ENCODE measurements around the gene CRCP.
A peak's percentile ranks its signal among the peaks of the same experiment; 100 is the strongest.

The CRCP gene

GRCh38 chr7:66183700-66184099, 69.1 kb downstream of the CRCP start:
- Histone ChIP-seq H3K9me3 (ENCODE audit: control insufficient read depth in 5 of 5, low read length in 5 of 5) (peaks cover 0 to 2% (median 0%) of the 10 kb centered on the region in 5 donors), H3K27ac (ENCODE audit: low read depth, low read length) (no peak overlapping the region), H3K36me3 (ENCODE audit: control insufficient read depth in 5 of 5, insufficient read depth in 5 of 5, low read length in 5 of 5) (no peaks in the 10 kb centered on the region), H3K9ac (ENCODE audit: low read length in 5 of 5) (no peak overlapping the region), H3K4me1 (ENCODE audit: control insufficient read depth in 5 of 5, insufficient read depth in 5 of 5, low read length in 5 of 5) (peaks cover 0 to 6% (median 3%) of the 10 kb centered on the region in 5 donors), H3K4me3 (ENCODE audit: low read depth in 1 of 5, low read length in 5 of 5) (no peak overlapping the region), H3K27me3 (ENCODE audit: control insufficient read depth in 5 of 5, insufficient read depth in 4 of 5, low read length in 5 of 5) (no peaks in the 10 kb centered on the region)

- Histone ChIP-seq H3K9ac (ENCODE audit: low read length in 5 of 5) (no peak overlapping the region), H3K4me1 (ENCODE audit: control insufficient read depth in 5 of 5, insufficient read depth in 5 of 5, low read length in 5 of 5) (peaks cover 4 to 16% (median 12%) of the 10 kb centered on the region in 5 donors), H3K9me3 (ENCODE audit: control insufficient read depth in 5 of 5, low read length in 5 of 5) (peaks cover 0 to 2% (median 0%) of the 10 kb centered on the region in 5 donors), H3K27me3 (ENCODE audit: control insufficient read depth in 5 of 5, insufficient read depth in 4 of 5, low read length in 5 of 5) (no peaks in the 10 kb centered on the region), H3K36me3 (ENCODE audit: control insufficient read depth in 5 of 5, insufficient read depth in 5 of 5, low read length in 5 of 5) (no peaks in the 10 kb centered on the region), H3K27ac (ENCODE audit: low read depth, low read length) (no peak overlapping the region), H3K4me3 (ENCODE audit: low read depth in 1 of 5, low read length in 5 of 5) (no peak overlapping the region)
Observed at GRCh38 chr7:66185680-66186187, 71.1 kb downstream of the CRCP start.

GRCh38 chr7:66186991-66187390, 72.3 kb downstream of the CRCP start:
- Histone ChIP-seq H3K36me3 (ENCODE audit: control insufficient read depth in 5 of 5, insufficient read depth in 5 of 5, low read length in 5 of 5) (no peaks in the 10 kb centered on the region), H3K9me3 (ENCODE audit: control insufficient read depth in 5 of 5, low read length in 5 of 5) (peaks cover 0 to 2% (median 0%) of the 10 kb centered on the region in 5 donors), H3K9ac (ENCODE audit: low read length in 5 of 5) (no peak overlapping the region)

DNA sequence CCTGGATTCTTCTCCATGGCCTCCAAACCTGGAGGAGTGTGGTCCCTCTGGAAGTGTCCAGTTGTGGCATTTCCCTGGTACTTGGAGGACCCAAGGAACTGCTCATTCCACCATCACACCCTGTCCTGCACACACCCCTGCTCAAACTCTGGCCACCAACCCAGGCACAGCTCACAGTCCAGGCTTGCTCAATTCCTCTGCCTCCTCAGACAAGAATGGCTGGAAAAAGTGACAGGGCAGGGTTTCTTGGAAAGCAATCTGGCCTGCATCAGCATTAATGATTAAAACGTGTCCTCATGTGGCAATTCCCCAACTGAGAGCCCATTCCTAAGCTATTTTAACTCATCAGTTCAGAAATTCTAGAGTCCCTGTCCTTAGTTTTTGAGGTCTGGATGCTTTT, 73.3 kb downstream of the CRCP start:
- Histone ChIP-seq H3K27ac (ENCODE audit: low read depth, low read length) (peak overlapping the region; percentile 38), H3K4me1 (ENCODE audit: control insufficient read depth in 5 of 5, insufficient read depth in 5 of 5, low read length in 5 of 5) (peaks cover 4 to 16% (median 12%) of the 10 kb centered on the region in 5 donors), H3K27me3 (ENCODE audit: control insufficient read depth in 5 of 5, insufficient read depth in 4 of 5, low read length in 5 of 5) (no peaks in the 10 kb centered on the region), H3K4me3 (ENCODE audit: low read depth in 1 of 5, low read length in 5 of 5) (no peak overlapping the region), H3K36me3 (ENCODE audit: control insufficient read depth in 5 of 5, insufficient read depth in 5 of 5, low read length in 5 of 5) (no peaks in the 10 kb centered on the region), H3K9me3 (ENCODE audit: control insufficient read depth in 5 of 5, low read length in 5 of 5) (peaks cover 0 to 2% (median 0%) of the 10 kb centered on the region in 5 donors), H3K9ac (ENCODE audit: low read length in 5 of 5) (no peak overlapping the region)

More at GRCh38 chr7:66186991-66187390, 72.3 kb downstream of the CRCP start:
- Histone ChIP-seq H3K27ac (ENCODE audit: low read depth, low read length) (peak overlapping the region; percentile 38), H3K4me1 (ENCODE audit: control insufficient read depth in 5 of 5, insufficient read depth in 5 of 5, low read length in 5 of 5) (peaks cover 4 to 16% (median 12%) of the 10 kb centered on the region in 5 donors), H3K4me3 (ENCODE audit: low read depth in 1 of 5, low read length in 5 of 5) (no peak overlapping the region), H3K27me3 (ENCODE audit: control insufficient read depth in 5 of 5, insufficient read depth in 4 of 5, low read length in 5 of 5) (no peaks in the 10 kb centered on the region)

DNA sequence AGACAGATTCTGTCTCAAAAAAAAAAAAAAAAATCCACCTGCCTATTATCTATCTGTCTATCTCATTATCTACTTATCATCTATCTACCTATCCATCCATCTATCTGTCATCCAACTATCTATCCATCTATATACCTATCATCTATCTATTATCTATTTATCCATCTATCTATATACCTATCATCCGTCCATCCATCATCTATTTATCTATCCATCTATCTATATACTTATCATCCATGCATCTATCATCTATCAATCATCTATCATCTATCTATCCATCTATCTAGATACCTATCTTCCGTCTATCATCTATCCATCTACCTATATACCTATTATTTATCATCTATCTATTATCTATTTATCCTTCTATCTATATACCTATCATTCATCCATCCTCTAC, 74.0 kb downstream of the CRCP start:
- Histone ChIP-seq H3K27ac (ENCODE audit: low read depth, low read length) (no peak overlapping the region), H3K9me3 (ENCODE audit: control insufficient read depth in 5 of 5, low read length in 5 of 5) (peaks cover 0 to 2% (median 0%) of the 10 kb centered on the region in 5 donors), H3K4me3 (ENCODE audit: low read depth in 1 of 5, low read length in 5 of 5) (no peak overlapping the region), H3K27me3 (ENCODE audit: control insufficient read depth in 5 of 5, insufficient read depth in 4 of 5, low read length in 5 of 5) (no peaks in the 10 kb centered on the region), H3K36me3 (ENCODE audit: control insufficient read depth in 5 of 5, insufficient read depth in 5 of 5, low read length in 5 of 5) (no peaks in the 10 kb centered on the region), H3K9ac (ENCODE audit: low read length in 5 of 5) (no peak overlapping the region), H3K4me1 (ENCODE audit: control insufficient read depth in 5 of 5, insufficient read depth in 5 of 5, low read length in 5 of 5) (peaks cover 3 to 16% (median 12%) of the 10 kb centered on the region in 5 donors)

- Histone ChIP-seq H3K9ac (ENCODE audit: low read length in 5 of 5) (no peak overlapping the region), H3K9me3 (ENCODE audit: control insufficient read depth in 5 of 5, low read length in 5 of 5) (peaks cover 0 to 2% (median 0%) of the 10 kb centered on the region in 5 donors), H3K4me3 (ENCODE audit: low read depth in 1 of 5, low read length in 5 of 5) (no peak overlapping the region), H3K36me3 (ENCODE audit: control insufficient read depth in 5 of 5, insufficient read depth in 5 of 5, low read length in 5 of 5) (no peaks in the 10 kb centered on the region), H3K4me1 (ENCODE audit: control insufficient read depth in 5 of 5, insufficient read depth in 5 of 5, low read length in 5 of 5) (peaks cover 3 to 16% (median 12%) of the 10 kb centered on the region in 5 donors), H3K27ac (ENCODE audit: low read depth, low read length) (no peak overlapping the region), H3K27me3 (ENCODE audit: control insufficient read depth in 5 of 5, insufficient read depth in 4 of 5, low read length in 5 of 5) (no peaks in the 10 kb centered on the region)
Observed at GRCh38 chr7:66189695-66190503, 75.3 kb downstream of the CRCP start.

DNA sequence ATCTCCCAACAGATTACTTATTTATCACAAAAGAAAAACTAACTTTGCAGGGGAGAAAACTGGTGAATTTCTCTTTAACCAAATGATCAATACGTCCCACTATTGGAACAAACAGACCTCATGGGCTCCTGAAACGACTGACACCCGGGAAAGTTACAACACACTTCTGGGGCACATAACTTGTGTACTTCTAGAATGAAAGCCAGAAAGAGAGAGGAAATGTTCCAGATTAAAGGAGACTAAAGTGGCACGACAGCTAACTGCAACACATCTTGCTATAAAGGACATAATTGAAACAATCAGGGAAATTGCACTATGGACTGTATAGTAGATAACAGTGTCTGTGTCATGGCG, 75.8 kb downstream of the CRCP start:
- Histone ChIP-seq H3K4me1 (ENCODE audit: control insufficient read depth in 5 of 5, insufficient read depth in 5 of 5, low read length in 5 of 5) (peaks cover 3 to 16% (median 12%) of the 10 kb centered on the region in 5 donors), H3K9me3 (ENCODE audit: control insufficient read depth in 5 of 5, low read length in 5 of 5) (peaks cover 0 to 2% (median 0%) of the 10 kb centered on the region in 5 donors), H3K27me3 (ENCODE audit: control insufficient read depth in 5 of 5, insufficient read depth in 4 of 5, low read length in 5 of 5) (no peaks in the 10 kb centered on the region), H3K9ac (ENCODE audit: low read length in 5 of 5) (no peak overlapping the region), H3K4me3 (ENCODE audit: low read depth in 1 of 5, low read length in 5 of 5) (no peak overlapping the region), H3K36me3 (ENCODE audit: control insufficient read depth in 5 of 5, insufficient read depth in 5 of 5, low read length in 5 of 5) (no peaks in the 10 kb centered on the region), H3K27ac (ENCODE audit: low read depth, low read length) (no peak overlapping the region)

DNA sequence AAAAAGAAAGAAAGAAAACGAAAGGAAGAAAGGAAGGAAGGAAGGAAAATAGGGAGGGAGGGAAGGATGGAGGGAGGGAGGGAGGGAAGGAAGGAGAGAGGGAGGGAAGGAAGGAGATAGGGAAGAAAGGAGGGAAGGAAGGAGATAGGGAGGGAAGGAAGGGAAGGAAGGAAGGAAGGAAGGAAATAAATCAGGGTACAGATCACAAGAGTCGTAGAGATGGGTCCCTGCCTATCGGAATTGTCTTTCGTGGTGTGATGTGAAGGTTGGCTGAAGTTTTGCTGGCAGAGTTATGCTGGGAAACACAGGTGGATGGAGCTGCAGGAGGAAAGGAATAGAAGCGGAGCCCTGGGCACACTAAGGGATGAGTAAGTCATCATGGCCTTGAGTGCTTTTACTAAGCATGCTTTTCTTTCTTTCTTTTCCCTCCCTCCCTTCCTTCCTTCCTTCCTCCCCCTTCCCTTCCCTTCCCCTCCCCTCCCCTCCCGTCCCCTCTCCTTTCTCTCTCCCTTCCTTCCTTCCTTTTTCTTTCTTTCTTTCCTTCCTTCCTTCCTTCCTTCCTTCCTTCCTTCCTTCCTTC, 78.6 kb downstream of the CRCP start:
- Histone ChIP-seq H3K4me3 (ENCODE audit: low read depth in 1 of 5, low read length in 5 of 5) (no peak overlapping the region), H3K27ac (ENCODE audit: low read depth, low read length) (no peak overlapping the region), H3K36me3 (ENCODE audit: control insufficient read depth in 5 of 5, insufficient read depth in 5 of 5, low read length in 5 of 5) (no peaks in the 10 kb centered on the region), H3K27me3 (ENCODE audit: control insufficient read depth in 5 of 5, insufficient read depth in 4 of 5, low read length in 5 of 5) (no peaks in the 10 kb centered on the region), H3K9me3 (ENCODE audit: control insufficient read depth in 5 of 5, low read length in 5 of 5) (no peaks in the 10 kb centered on the region), H3K4me1 (ENCODE audit: control insufficient read depth in 5 of 5, insufficient read depth in 5 of 5, low read length in 5 of 5) (peaks cover 3 to 11% (median 8%) of the 10 kb centered on the region in 5 donors), H3K9ac (ENCODE audit: low read length in 5 of 5) (no peak overlapping the region)

DNA sequence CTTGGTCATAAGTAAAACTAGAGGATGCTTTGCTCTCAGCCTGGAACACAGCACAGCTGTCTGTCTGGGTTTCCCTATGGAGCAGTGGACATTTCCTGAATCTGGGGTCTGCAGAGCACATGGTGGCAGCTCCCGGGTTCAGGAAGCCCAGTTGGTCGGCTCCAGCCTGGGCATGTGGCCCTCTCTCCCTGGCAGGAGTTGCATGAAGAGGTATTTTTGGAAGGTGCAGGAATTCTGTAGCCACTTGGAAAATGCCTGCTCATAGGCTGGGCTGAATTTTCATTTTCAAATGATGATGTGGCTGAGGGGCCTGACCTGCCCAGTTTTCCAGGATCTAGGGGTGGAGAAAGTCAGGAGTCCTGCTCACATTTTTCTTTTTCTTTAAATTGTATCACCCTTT, 83.8 kb downstream of the CRCP start:
- H3K9ac ChIP-seq (ENCODE audit: low read length in 5 of 5): no peak overlapping the region
- H3K4me1 ChIP-seq (ENCODE audit: control insufficient read depth in 5 of 5, insufficient read depth in 5 of 5, low read length in 5 of 5): no peaks in the 10 kb centered on the region
- H3K36me3 ChIP-seq (ENCODE audit: control insufficient read depth in 5 of 5, insufficient read depth in 5 of 5, low read length in 5 of 5): no peaks in the 10 kb centered on the region
- H3K9me3 ChIP-seq (ENCODE audit: control insufficient read depth in 5 of 5, low read length in 5 of 5): no peaks in the 10 kb centered on the region
- no peak overlapping the region for H3K27ac ChIP-seq (ENCODE audit: low read depth, low read length)
- no peak overlapping the region for H3K4me3 ChIP-seq (ENCODE audit: low read depth in 1 of 5, low read length in 5 of 5)
- H3K27me3 ChIP-seq (ENCODE audit: control insufficient read depth in 5 of 5, insufficient read depth in 4 of 5, low read length in 5 of 5): peaks cover 0 to 3% (median 0%) of the 10 kb centered on the region in 5 donors

GRCh38 chr7:66198956-66199355, 84.3 kb downstream of the CRCP start:
- Histone ChIP-seq H3K27me3 (ENCODE audit: control insufficient read depth in 5 of 5, insufficient read depth in 4 of 5, low read length in 5 of 5) (peaks cover 0 to 3% (median 0%) of the 10 kb centered on the region in 5 donors), H3K4me1 (ENCODE audit: control insufficient read depth in 5 of 5, insufficient read depth in 5 of 5, low read length in 5 of 5) (no peaks in the 10 kb centered on the region), H3K36me3 (ENCODE audit: control insufficient read depth in 5 of 5, insufficient read depth in 5 of 5, low read length in 5 of 5) (no peaks in the 10 kb centered on the region), H3K9ac (ENCODE audit: low read length in 5 of 5) (no peak overlapping the region), H3K9me3 (ENCODE audit: control insufficient read depth in 5 of 5, low read length in 5 of 5) (no peaks in the 10 kb centered on the region), H3K27ac (ENCODE audit: low read depth, low read length) (no peak overlapping the region), H3K4me3 (ENCODE audit: low read depth in 1 of 5, low read length in 5 of 5) (no peak overlapping the region)

All from subcutaneous abdominal adipose tissue (tissue), 5 donors.